Central memory CD8-positive, alpha-beta T cell (primary cell): ENCODE data around the gene RPL35.
"Not testable (repeated sequence)": the region's sequence is repeated elsewhere in the genome, so short reads cannot be mapped to it uniquely, and the experiment has no call there.

Experiments
- ATAC-seq: fragments of 150-1000 bp; cut with Tn5 transposase; replicated peaks from 2 replicates; pipeline ENCODE4 v1.10.0; 2022; ENCODE audit warnings: mild to moderate bottlenecking, moderate FRiP score, moderate number of reproducible peaks; ENCODE audit not compliant: poor library complexity, severe bottlenecking; ENCODE audit errors: extremely low read depth
- DNase-seq, 2 donors: peaks; one replicate each; pipeline ENCODE4 v3.0.0; 2021; ENCODE audit warnings: low spot score in 2 of 2
- H3K27ac Mint-ChIP-seq: one replicate; pipeline ENCODE4 v1.8.0; 2022; ENCODE audit warnings: low read depth, mild to moderate bottlenecking, moderate library complexity, mixed read lengths
- H3K27me3 Mint-ChIP-seq: one replicate; pipeline ENCODE4 v1.8.0; 2022; ENCODE audit warnings: mixed read lengths
- H3K36me3 Mint-ChIP-seq: one replicate; pipeline ENCODE4 v1.8.0; 2022; ENCODE audit warnings: mild to moderate bottlenecking, moderate library complexity, mixed read lengths; ENCODE audit not compliant: insufficient read depth
- H3K4me1 Mint-ChIP-seq: one replicate; pipeline ENCODE4 v1.8.0; 2022; ENCODE audit warnings: mixed read lengths
- H3K4me3 Mint-ChIP-seq: one replicate; pipeline ENCODE4 v1.8.0; 2022; ENCODE audit warnings: mild to moderate bottlenecking, moderate library complexity, mixed read lengths
- H3K9me3 Mint-ChIP-seq: one replicate; pipeline ENCODE4 v1.8.0; 2022; ENCODE audit warnings: mixed read lengths

Gene RPL35

DNA sequence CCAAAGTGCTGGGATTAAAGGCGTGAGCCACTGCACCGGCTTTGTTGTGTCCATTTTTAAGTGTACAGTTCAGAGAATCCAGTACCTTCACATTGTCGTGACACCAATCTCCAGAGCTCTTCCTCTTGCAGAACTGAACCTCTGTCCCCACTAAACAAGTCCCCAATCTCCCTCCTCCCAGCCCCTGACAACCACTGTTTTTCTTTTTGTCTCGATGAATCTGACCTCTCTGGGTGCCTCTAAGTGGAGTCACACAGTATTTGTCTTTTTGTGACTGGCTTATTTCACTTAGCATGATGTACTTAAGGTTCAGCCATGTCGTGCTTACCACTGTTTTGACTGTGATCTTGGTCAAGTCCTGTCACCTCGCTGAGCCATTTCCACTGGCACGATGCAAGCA lies 6.9 kb downstream of the RPL35 start:
- Mint-ChIP-seq H3K4me1 (peaks cover 23% of the 10 kb centered on the region), H3K27me3 (no peaks in the 10 kb centered on the region)
- ATAC-seq = no peak

DNA sequence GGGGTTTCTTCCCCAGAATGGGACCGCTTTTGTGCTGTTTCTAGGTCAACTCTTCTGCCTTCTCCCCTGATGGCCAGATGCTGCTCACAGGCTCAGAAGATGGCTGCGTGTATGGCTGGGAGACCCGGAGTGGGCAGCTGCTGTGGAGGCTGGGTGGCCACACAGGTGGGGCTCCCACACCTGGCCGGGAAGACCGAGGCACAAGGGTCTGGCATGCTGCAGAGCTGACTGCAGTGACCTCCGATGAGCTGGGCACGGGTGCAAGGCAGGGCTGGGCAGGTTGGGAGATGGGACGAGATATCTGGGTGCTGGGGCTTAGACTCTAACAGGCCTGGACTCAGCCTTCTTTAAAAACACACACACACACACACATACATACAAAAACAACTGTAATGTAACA lies 7.6 kb downstream of the RPL35 start:
- no peaks in the 10 kb centered on the region for H3K9me3 Mint-ChIP-seq
- DNase-seq (no peak), ATAC-seq (no peak)
- no peaks in the 10 kb centered on the region for H3K27me3 Mint-ChIP-seq
- peak overlapping the region; percentile 39 for H3K27ac Mint-ChIP-seq
- no peak overlapping the region for H3K4me3 Mint-ChIP-seq
- H3K36me3 Mint-ChIP-seq = peaks cover 9% of the 10 kb centered on the region
- peaks cover 18% of the 10 kb centered on the region for H3K4me1 Mint-ChIP-seq

More for the DNA sequence above, 6.9 kb downstream of the RPL35 start:
- Mint-ChIP-seq H3K27ac (peak overlapping the region; percentile 39), H3K36me3 (peaks cover 15% of the 10 kb centered on the region), H3K4me3 (no peak overlapping the region), H3K9me3 (no peaks in the 10 kb centered on the region)
- DNase-seq = no peak

DNA sequence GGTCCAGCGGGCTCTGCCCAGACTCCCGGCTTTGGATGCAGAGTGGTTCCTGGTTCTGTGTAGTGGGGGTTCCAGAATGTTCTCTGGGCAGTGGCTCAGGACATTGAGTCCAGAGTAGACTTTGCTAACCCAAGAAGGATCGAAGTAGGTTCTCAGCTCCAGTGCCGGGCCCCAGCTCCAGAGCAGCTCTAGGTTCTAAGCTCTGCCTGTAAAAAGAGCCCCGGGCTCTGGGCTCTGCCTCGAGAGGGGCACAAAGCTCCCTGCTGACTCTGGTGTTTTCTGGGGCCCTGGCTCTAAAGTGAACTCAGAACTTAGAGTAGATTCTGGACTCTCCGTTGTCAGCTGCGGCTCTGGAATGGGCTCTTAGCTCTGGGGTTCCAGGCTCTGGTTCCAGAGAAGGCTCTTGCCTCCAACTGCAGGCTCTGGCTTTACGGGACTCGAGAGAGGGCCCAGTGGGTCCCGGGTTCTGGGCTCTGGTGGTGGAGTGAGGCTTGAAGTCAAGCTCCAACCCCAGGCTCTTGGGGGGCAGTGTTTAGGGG lies 8.1 kb downstream of the RPL35 start:
- Mint-ChIP-seq H3K27me3 (no peaks in the 10 kb centered on the region), H3K9me3 (no peaks in the 10 kb centered on the region), H3K36me3 (peaks cover 7% of the 10 kb centered on the region), H3K4me3 (peak overlapping the region; percentile 68), H3K4me1 (peaks cover 18% of the 10 kb centered on the region), H3K27ac (peak overlapping the region; percentile 89)
- ATAC-seq (peak; percentile 16), DNase-seq (no peak)

DNA sequence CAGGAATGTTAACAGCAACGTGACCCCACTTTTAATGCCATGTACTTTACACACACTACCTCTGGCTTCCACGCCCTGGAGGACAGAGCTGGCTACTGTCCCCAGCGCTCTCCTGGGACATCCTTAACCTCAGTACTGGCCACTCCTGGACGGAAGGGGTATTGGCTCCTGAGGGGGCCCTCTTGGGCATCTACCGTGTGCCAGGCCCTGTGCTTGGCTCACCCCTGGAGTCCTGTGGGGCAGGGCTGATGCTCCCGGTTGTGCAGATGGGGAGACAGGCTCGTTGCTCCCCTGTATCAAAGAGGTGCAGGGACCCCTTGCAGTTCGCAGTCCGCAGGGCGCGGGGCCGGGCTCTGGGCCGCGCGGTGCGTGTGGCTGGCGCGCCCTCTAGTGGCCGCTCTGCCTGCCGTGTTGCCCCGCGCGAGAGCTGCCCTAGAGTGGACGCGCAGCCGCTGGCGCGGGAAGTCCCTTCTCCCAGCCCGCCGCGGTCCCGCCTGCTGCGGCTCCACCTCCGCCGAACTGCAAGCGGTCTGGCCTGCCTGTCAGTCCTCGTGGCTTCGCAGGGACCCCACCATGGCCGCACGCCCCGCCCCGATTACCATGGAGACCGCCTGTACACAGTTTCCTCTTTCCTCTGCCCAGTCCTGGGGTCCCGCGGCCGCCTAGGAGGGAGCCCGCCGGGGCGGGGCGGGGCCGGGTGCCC lies 8.8 kb downstream of the RPL35 start, which contains the start of gene WDR38:
TSS of gene WDR38 (plus strand) at position 632 of the 703 bp plus-strand sequence. CDS start 72 bp downstream, outside the sequence.
- Mint-ChIP-seq H3K27me3 (no peaks in the 10 kb centered on the region), H3K4me1 (peaks cover 18% of the 10 kb centered on the region), H3K9me3 (no peaks in the 10 kb centered on the region), H3K36me3 (peaks cover 4% of the 10 kb centered on the region), H3K27ac (peak within 1 kb of the TSS; percentile 89), H3K4me3 (peak within 1 kb of the TSS; percentile 68)
- peak; percentile 90 for ATAC-seq
- peak; percentile 78 for DNase-seq

DNA sequence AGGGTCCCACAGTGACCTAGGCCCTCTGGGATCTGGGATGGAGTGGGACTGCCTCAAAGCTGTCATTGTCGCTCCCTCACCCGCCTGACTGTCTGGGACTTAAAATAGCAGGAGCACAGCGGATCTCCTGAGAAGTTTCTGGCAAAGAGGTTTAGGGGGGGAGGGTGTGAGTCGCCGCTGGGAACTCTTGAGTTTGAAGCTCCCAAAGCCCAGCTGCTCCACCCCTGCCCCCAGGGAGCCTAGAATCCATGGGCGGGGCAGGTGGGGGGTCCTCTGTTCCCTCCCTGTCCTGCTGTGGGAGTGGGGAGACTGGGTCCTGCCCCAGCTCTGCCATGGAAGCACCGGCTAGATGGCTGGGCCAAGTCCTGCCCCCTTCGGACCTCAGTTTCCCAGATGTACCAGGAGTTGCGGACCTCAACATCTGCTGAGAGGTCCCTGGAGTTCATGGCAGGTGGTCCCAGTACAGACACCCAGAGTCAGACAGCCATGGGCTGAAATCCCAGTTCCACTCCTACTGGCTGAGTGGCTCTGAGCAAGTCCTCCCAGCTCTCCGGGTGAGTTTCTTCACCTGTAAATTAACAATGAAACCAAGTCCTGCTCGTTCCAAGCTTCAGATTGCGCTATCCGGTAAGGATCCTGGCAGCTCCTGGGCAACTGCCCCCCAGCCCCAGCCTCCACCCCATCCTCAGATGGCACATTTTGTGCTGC lies 9.5 kb downstream of the RPL35 start:
- DNase-seq (no peak), ATAC-seq (no peak)
- H3K27me3 Mint-ChIP-seq = no peaks in the 10 kb centered on the region
- H3K27ac Mint-ChIP-seq = peak overlapping the region; percentile 89
- no peaks in the 10 kb centered on the region for H3K9me3 Mint-ChIP-seq
- peak overlapping the region; percentile 68 for H3K4me3 Mint-ChIP-seq
- peaks cover 18% of the 10 kb centered on the region for H3K4me1 Mint-ChIP-seq
- peaks cover 4% of the 10 kb centered on the region for H3K36me3 Mint-ChIP-seq

DNA sequence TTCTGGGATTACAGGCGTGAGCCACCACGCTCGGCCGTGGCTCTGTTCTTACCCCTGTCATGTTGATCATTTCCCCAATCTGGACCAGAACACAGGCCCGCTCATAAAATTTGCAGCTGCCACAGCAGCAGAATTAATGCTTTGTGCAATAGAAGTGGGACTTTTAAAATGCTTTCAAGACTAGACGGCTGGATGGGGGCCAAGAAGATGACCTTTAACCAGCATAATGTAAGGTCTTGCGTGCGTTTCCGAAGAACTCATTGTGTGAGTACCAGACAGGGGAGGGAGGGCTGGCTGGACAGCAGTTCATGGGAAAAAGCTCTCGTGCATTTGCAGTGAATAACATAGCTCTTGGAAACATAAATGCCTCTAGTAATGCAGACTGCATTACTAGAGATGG lies 12.0 kb downstream of the RPL35 start:
- Mint-ChIP-seq H3K27ac (no peak overlapping the region), H3K4me1 (peaks cover 18% of the 10 kb centered on the region), H3K4me3 (no peak overlapping the region), H3K9me3 (no peaks in the 10 kb centered on the region), H3K36me3 (peaks cover 4% of the 10 kb centered on the region), H3K27me3 (peaks cover 9% of the 10 kb centered on the region)
- ATAC-seq (no peak), DNase-seq (no peak)

DNA sequence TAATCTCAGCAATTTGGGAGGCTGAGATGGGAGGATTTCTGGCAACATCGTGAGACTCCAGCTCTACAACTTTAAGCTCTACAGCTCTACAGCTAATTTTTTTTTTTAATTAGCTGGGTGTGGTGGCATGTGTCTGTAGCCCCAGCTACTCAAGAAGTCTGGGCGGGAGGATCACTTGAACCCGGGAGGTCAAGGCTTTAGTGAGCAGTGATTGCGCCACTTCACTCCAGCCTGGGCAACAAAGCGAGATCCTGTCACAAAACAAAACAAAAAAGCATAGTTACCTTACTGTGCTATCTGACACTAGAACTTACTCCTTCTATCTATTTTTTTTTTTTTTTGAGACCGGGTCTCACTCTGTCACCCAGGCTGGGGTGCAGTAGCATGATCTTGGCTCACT lies 14.8 kb downstream of the RPL35 start:
- Mint-ChIP-seq H3K36me3 (no peaks in the 10 kb centered on the region), H3K9me3 (no peaks in the 10 kb centered on the region), H3K27me3 (peaks cover 9% of the 10 kb centered on the region), H3K27ac (no peak overlapping the region), H3K4me1 (peaks cover 8% of the 10 kb centered on the region), H3K4me3 (no peak overlapping the region)
- ATAC-seq = no peak
- DNase-seq = no peak

DNA sequence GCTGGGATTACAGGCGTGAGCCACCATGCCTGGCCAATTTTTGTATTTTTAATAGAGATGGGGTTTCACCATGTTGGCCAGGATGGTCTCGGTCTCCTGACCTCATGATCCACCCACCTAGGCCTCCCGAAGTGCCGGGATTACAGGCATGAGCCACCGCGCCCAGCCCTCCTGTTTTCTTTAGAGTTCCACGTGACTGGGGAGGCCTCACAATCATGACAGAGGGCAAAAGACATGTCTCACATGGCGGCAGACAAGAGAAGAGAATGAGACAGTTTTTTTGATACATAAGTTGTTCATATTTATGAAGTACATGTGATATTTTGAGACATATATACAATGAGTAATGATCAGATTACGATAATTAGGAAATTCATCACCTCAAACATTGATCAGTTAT lies 15.3 kb downstream of the RPL35 start:
- H3K4me1 Mint-ChIP-seq, H3K9me3 Mint-ChIP-seq, ATAC-seq, H3K27me3 Mint-ChIP-seq, H3K36me3 Mint-ChIP-seq, H3K4me3 Mint-ChIP-seq, DNase-seq, H3K27ac Mint-ChIP-seq: not testable (repeated sequence)

DNA sequence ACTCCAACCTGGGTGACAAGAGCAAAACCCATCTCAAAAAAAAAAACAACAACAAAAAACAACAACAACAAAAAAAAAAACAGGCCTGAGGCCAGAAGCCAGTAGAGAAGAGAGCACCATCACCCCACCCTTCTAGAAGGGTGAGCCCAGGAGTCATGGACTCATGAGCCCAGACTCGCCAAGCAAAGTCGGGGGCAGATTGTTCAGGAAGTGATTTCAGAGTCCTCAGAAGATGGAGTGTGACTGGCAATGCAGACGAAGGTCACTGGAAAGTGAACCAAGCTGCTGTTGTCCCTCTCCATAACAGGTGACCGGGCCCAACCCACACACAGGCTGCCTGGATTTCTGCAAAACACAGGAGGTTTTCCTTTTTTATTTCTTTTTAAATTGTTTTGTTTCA lies 17.5 kb downstream of the RPL35 start:
- no peak overlapping the region for H3K4me3 Mint-ChIP-seq
- no peaks in the 10 kb centered on the region for H3K4me1 Mint-ChIP-seq
- H3K27ac Mint-ChIP-seq = no peak overlapping the region
- ATAC-seq (no peak), DNase-seq (no peak)
- no peaks in the 10 kb centered on the region for H3K9me3 Mint-ChIP-seq
- peaks cover 9% of the 10 kb centered on the region for H3K27me3 Mint-ChIP-seq
- no peaks in the 10 kb centered on the region for H3K36me3 Mint-ChIP-seq

DNA sequence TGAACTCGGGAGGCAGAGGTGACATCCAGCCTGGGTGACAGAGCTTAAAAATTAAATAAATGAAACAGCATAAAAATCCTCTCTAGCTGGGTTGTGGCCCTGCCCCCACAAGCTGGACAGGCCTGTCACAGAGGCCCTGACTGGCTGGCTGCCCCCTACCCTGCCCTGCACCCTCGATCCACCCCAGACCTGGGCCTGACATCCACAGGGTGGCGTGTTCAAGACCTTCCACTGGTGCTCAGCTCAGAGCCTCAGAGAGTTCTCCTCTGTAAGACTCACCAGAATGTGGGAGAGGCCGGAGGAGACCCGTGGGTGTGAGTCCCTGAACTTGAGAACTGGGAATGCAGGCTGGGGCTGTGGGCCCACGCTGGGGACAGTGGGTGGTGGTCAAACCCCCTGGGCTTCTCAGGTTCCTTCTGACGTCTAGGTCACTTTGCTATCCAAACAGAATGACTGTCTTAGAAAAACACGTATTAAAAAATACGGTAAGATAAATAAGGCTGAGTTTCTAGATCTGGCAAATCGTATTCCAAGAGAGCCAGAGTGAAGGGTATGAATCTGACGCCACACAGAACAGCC lies 18.2 kb downstream of the RPL35 start:
- Mint-ChIP-seq H3K4me1 (no peaks in the 10 kb centered on the region), H3K27me3 (peaks cover 9% of the 10 kb centered on the region), H3K9me3 (no peaks in the 10 kb centered on the region), H3K4me3 (no peak overlapping the region), H3K36me3 (no peaks in the 10 kb centered on the region), H3K27ac (no peak overlapping the region)
- DNase-seq = no peak
- ATAC-seq = no peak

DNA sequence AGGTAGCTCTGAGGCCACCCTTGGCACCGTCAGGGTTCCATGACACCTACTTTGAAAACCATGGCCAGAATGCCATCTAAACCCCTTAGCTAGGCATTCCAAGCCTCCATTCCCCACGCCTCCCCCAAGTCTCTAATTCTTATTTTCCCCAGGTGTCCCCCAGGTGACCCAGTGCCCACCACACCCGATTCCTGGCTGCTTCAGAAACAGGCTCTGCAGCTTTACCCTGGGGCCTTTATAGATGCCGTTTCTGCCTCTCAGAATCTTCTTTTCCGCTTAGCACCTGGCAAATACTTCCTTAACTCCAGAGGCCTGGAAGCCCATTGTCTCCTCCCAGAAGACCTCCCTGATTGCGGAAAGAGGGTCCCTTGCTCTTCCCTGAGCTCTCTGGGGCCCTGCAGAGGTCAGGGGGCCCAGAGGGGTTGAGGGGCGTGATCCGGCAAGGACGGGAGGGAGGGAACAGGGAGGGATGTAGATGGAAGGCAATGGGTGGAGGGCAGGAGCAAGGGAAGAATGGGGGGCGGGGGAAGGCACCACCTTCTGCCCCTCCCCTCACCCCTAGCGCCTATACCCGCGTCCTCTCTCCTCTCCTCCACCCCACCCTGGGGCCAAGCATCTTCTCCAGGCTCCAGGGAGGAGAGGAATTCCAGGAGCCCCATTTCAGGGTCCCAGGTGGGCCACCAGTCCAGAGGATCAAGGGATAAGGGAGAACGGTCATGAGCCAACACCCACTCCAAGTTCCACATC lies 20.5 kb downstream of the RPL35 start:
- Mint-ChIP-seq H3K9me3 (no peaks in the 10 kb centered on the region), H3K27ac (no peak overlapping the region), H3K36me3 (no peaks in the 10 kb centered on the region), H3K4me3 (no peak overlapping the region), H3K4me1 (no peaks in the 10 kb centered on the region), H3K27me3 (peaks cover 9% of the 10 kb centered on the region)
- DNase-seq (no peak), ATAC-seq (no peak)

DNA sequence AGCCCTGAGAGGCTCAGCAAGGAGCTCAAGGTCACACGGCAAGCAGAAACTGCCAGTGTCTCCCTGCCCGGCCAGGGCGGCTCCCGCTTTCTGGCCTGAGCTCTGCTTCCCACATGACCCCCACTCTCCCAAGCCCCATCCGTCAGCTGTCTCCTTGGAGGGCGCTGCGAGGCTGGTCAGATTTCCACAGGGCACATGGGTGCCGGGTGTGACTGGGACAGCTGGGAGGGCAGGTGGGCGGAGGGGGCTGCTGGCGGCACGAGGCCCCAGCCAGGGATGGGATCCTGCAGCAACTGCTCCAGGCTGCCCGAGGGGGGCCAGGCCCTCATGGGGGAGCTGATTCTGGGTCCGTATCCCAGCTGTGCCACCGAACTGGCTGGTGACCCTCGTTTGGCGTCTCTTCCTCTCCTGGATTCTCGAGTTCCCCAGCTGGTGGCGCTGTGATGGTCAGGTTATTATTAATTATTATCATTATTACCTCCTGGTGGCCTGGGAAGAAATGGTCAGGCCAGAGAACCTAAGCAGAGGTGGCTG lies 21.4 kb downstream of the RPL35 start:
- Mint-ChIP-seq H3K36me3 (no peaks in the 10 kb centered on the region), H3K27ac (no peak overlapping the region), H3K27me3 (peaks cover under 1% of the 10 kb centered on the region), H3K9me3 (no peaks in the 10 kb centered on the region), H3K4me1 (no peaks in the 10 kb centered on the region), H3K4me3 (no peak overlapping the region)
- DNase-seq (no peak), ATAC-seq (no peak)
